ENCODE results near the gene AAGAB.

- no peak for TF ChIP-seq CTCF (IDR thresholded peaks at IDR 0.05)
- TF ChIP-seq POLR2A (IDR thresholded peaks at IDR 0.05): no peak
Measured at GRCh38 chr15:67188551-67189218, 65.8 kb downstream of the AAGAB start.
